ENCODE results near the gene TTC1. TPM values are rescaled to one million over a fixed set of nuclear protein-coding genes. Genes with fewer than 3 reads are reported as not detected.

The TTC1 gene
- total RNA-seq, 1 donor from 2014 or later, result 108 TPM

GRCh38 chr5:160097991-160098390 lies 89.1 kb downstream of the TTC1 start:
- DNase-seq, result no peak
- intact Hi-C loops (cut with DNase I), result no loop called here
- no peak for ATAC-seq (ENCODE audit: poor library complexity)

GRCh38 chr5:160105686-160106360 lies 96.9 kb downstream of the TTC1 start:
- ATAC-seq (ENCODE audit: poor library complexity), result no peak
- intact Hi-C loops (cut with DNase I), result no loop called here
- no peak for DNase-seq

- DNase-seq (no peak), ATAC-seq (ENCODE audit: poor library complexity) (no peak)
- intact Hi-C loops (cut with DNase I), result no loop called here
Measured at GRCh38 chr5:160108124-160108523, 99.2 kb downstream of the TTC1 start.

Other genes starting within 250 kb of the TTC1 start
- gene ADRA1B, start 92.7 kb upstream of the TTC1 start, total RNA-seq, result 1.5 TPM
- gene PWWP2A, start 110.3 kb downstream of the TTC1 start, total RNA-seq, result 8.8 TPM
- 3.4 TPM for gene FABP6, start 220.4 kb downstream of the TTC1 start, total RNA-seq

Data from Right ventricle myocardium superior (tissue), 1 donor.